Sigmoid colon (tissue), 7 donors: Measurements from ENCODE around the gene PSME4. TPM values are rescaled to one million over a fixed set of nuclear protein-coding genes. Genes with fewer than 3 reads are reported as not detected.
A peak's percentile ranks its signal among the peaks of the same experiment; 100 is the strongest.

ENCODE experiments used
- DNase-seq: peaks from one replicate; pipeline ENCODE4 v3.0.0-alpha.2; 2019
- H3K27ac ChIP-seq, 4 donors: fragments of 200-600 bp; sonication (generic); one replicate each; pipeline ENCODE4 v1.5.1; 2016 to 2019; ENCODE audit warnings: mild to moderate bottlenecking in 1 of 4
- H3K27me3 ChIP-seq, 3 donors: fragments of 200-600 bp; sonication (generic); one replicate each; pipeline ENCODE4 v1.5.1; 2019; ENCODE audit warnings: mild to moderate bottlenecking in 1 of 3
- H3K36me3 ChIP-seq, 4 donors: fragments of 200-600 bp; sonication (generic); one replicate each; pipeline ENCODE4 v1.5.1; 2016 to 2019
- H3K4me1 ChIP-seq, 4 donors: fragments of 200-600 bp; sonication (generic); one replicate each; pipeline ENCODE4 v1.5.1; 2017 to 2019
- H3K4me3 ChIP-seq, 4 donors: fragments of 200-600 bp; sonication (generic); one replicate each; pipeline ENCODE4 v1.5.1; 2017 to 2019; ENCODE audit warnings: mild to moderate bottlenecking in 2 of 4, moderate library complexity in 1 of 4
- H3K9me3 ChIP-seq, 4 donors: fragments of 200-600 bp in 3 of 4; sonication (generic) in 3 of 4; one replicate each; pipeline versions ENCODE4 v1.5.1 to v1.6.1; 2013 to 2019
- CTCF ChIP-seq, 4 experiments: fragments of 450-650 bp in 3 of 4; fragments of 200-600 bp in 1 of 4; IDR thresholded peaks; one replicate each; pipeline ENCODE4 v1.5.1; 2016 to 2019; ENCODE audit warnings: antibody characterized with exemption in 4 of 4, mild to moderate bottlenecking in 3 of 4, moderate library complexity in 2 of 4
- EP300 ChIP-seq, 4 donors: sonication (generic); formaldehyde crosslinking; IDR thresholded peaks; one replicate each; pipeline ENCODE4 v1.6.1; 2017; ENCODE audit warnings: antibody characterized with exemption in 4 of 4
- POLR2A ChIP-seq, 2 donors: fragments of 450-650 bp; IDR thresholded peaks; one replicate each; pipeline ENCODE4 v1.6.1; 2016; ENCODE audit warnings: antibody characterized with exemption in 2 of 2, mild to moderate bottlenecking in 2 of 2, moderate library complexity in 2 of 2
- POLR2AphosphoS5 ChIP-seq, 4 donors: sonication (generic); formaldehyde crosslinking; IDR thresholded peaks; one replicate each; pipeline ENCODE4 v1.6.1; 2017; ENCODE audit warnings: antibody characterized with exemption in 4 of 4
- WGBS, 2 donors: extraction: QIAGEN DNeasy Blood & Tissue Kit; methylation state at CpG; one replicate each; pipeline ENCODE4 v1.1.7; 2013; 5-methylcytosine and 5-hydroxymethylcytosine counted together
- intact Hi-C: fragments of 100-400 bp; cut with DNase I; formaldehyde crosslinking; loops from one replicate; pipeline ENCODE4 v1.15.1; 2023
- polyA plus RNA-seq, 3 donors: library from polyadenylated mRNA; stranded (reverse); fragments of 200-250 nt; gene quantifications; one replicate each; pipeline ENCODE4 v1.2.3, GENCODE V29; 2013
- total RNA-seq, 4 donors: library from RNA; depleted of rRNA; stranded (reverse); fragments of >200 nt; gene quantifications; one replicate each; pipeline ENCODE4 v1.1.0, GENCODE V29; 2016
- donor health status: healthy with polysubstance abuse.
- donor health status: Bipolar disorder and iron deficiency.
- donor health status: healthy.

The PSME4 gene
- total and polyA plus RNA-seq, 7 donors = 15.0 to 79.8 (median 47.8) TPM

GRCh38 chr2:53998834-53999233, 28.0 kb upstream of the PSME4 start:
- intact Hi-C loops = no loop called here
- Histone ChIP-seq H3K4me3 (no peak overlapping the region), H3K27ac (peak overlapping the region in 2 of 4 donors; percentile 48 to 54), H3K9me3 (no peaks in the 10 kb centered on the region), H3K4me1 (peaks cover 0 to 23% (median 11%) of the 10 kb centered on the region in 4 donors), H3K27me3 (no peaks in the 10 kb centered on the region), H3K36me3 (no peaks in the 10 kb centered on the region)
- 71 to 84% methylated on average over 3 of the region's 3 CpGs for WGBS, 2 donors
- no peak for DNase-seq
- TF ChIP-seq CTCF (IDR thresholded peaks at IDR 0.05) (no peak), POLR2AphosphoS5 (IDR thresholded peaks at IDR 0.05) (no peak), POLR2A (IDR thresholded peaks at IDR 0.05) (no peak), EP300 (IDR thresholded peaks at IDR 0.05) (no peak)

- Histone ChIP-seq H3K27me3 (no peaks in the 10 kb centered on the region), H3K9me3 (no peaks in the 10 kb centered on the region), H3K4me1 (peaks cover 0 to 18% (median 11%) of the 10 kb centered on the region in 4 donors), H3K36me3 (no peaks in the 10 kb centered on the region), H3K4me3 (no peak overlapping the region), H3K27ac (no peak overlapping the region)
- TF ChIP-seq POLR2A (IDR thresholded peaks at IDR 0.05) (no peak), CTCF (IDR thresholded peaks at IDR 0.05) (no peak)
- WGBS, 2 donors = 71 to 90% methylated on average over 8 of the region's 8 CpGs
- intact Hi-C loops = no loop called here
- no peak for DNase-seq
Measured at GRCh38 chr2:53994818-53995808, 24.3 kb upstream of the PSME4 start.

- Histone ChIP-seq H3K27ac (no peak overlapping the region), H3K36me3 (no peaks in the 10 kb centered on the region), H3K4me3 (no peak overlapping the region), H3K27me3 (no peaks in the 10 kb centered on the region), H3K4me1 (peaks cover 0 to 18% (median 15%) of the 10 kb centered on the region in 4 donors), H3K9me3 (no peaks in the 10 kb centered on the region)
- TF ChIP-seq POLR2AphosphoS5 (IDR thresholded peaks at IDR 0.05) (no peak), EP300 (IDR thresholded peaks at IDR 0.05) (no peak), CTCF (IDR thresholded peaks at IDR 0.05) (no peak), POLR2A (IDR thresholded peaks at IDR 0.05) (no peak)
- DNase-seq = no peak
- intact Hi-C loops = no loop called here
Measured at GRCh38 chr2:53991948-53992347, 21.2 kb upstream of the PSME4 start.

- H3K9me3 ChIP-seq = no peaks in the 10 kb centered on the region
- H3K4me3 ChIP-seq = no peak overlapping the region
- no peak for TF ChIP-seq POLR2A (IDR thresholded peaks at IDR 0.05)
- no peak for TF ChIP-seq POLR2AphosphoS5 (IDR thresholded peaks at IDR 0.05)
- TF ChIP-seq EP300 (IDR thresholded peaks at IDR 0.05) = no peak
- no peak for TF ChIP-seq CTCF (IDR thresholded peaks at IDR 0.05)
- no peaks in the 10 kb centered on the region for H3K27me3 ChIP-seq
- no peaks in the 10 kb centered on the region for H3K36me3 ChIP-seq
- intact Hi-C loops = no loop called here
- no peak overlapping the region for H3K27ac ChIP-seq
- H3K4me1 ChIP-seq = peaks cover 0 to 31% (median 21%) of the 10 kb centered on the region in 4 donors
- WGBS, 2 donors = 97 to 98% methylated on average over 2 of the region's 2 CpGs
- DNase-seq = no peak
Measured at GRCh38 chr2:53989210-53989862, 18.5 kb upstream of the PSME4 start.
